Hepatocyte (in vitro differentiated cells): ENCODE results near the gene SPRY1. TPM values are rescaled to one million over a fixed set of nuclear protein-coding genes. Genes with fewer than 3 reads are reported as not detected.
A peak's percentile ranks its signal among the peaks of the same experiment; 100 is the strongest.

ENCODE experiments used
- DNase-seq: peaks from one replicate; pipeline ENCODE4 v3.0.0-alpha.2; 2016; ENCODE audit warnings: low spot score
- H2AFZ ChIP-seq: fragments of 200-600 bp; sonication (generic); 2 replicates; pipeline ENCODE4 v1.6.0; 2016; ENCODE audit warnings: antibody characterized with exemption, mild to moderate bottlenecking
- H3K27ac ChIP-seq: fragments of 200-600 bp; sonication (generic); 2 replicates; pipeline ENCODE4 v1.5.1; 2016; ENCODE audit warnings: mild to moderate bottlenecking
- H3K27me3 ChIP-seq: fragments of 200-600 bp; sonication (generic); 2 replicates; pipeline ENCODE4 v1.6.1; 2016
- H3K36me3 ChIP-seq: fragments of 200-600 bp; sonication (generic); replicated peaks from 2 replicates; pipeline ENCODE4 v1.5.1; 2016; ENCODE audit warnings: low read depth; ENCODE audit not compliant: insufficient read depth
- H3K4me1 ChIP-seq: fragments of 200-600 bp; sonication (generic); 2 replicates; pipeline ENCODE4 v1.5.1; 2016; ENCODE audit warnings: mild to moderate bottlenecking, moderate library complexity; ENCODE audit not compliant: insufficient read depth
- H3K4me2 ChIP-seq: fragments of 200-600 bp; sonication (generic); 2 replicates; pipeline ENCODE4 v1.6.0; 2016
- H3K4me3 ChIP-seq: fragments of 200-600 bp; sonication (generic); 2 replicates; pipeline ENCODE4 v1.5.1; 2016; ENCODE audit warnings: mild to moderate bottlenecking
- H3K79me2 ChIP-seq: fragments of 200-600 bp; sonication (generic); 2 replicates; pipeline ENCODE4 v1.6.0; 2017; ENCODE audit warnings: mild to moderate bottlenecking
- H3K9me2 ChIP-seq: fragments of 200-600 bp; sonication (generic); replicated peaks from 2 replicates; pipeline ENCODE4 v1.6.0; 2017; ENCODE audit warnings: mild to moderate bottlenecking; ENCODE audit not compliant: insufficient read depth
- H3K9me3 ChIP-seq: fragments of 200-600 bp; sonication (generic); 2 replicates; pipeline ENCODE4 v1.5.1; 2016; ENCODE audit warnings: low read depth, mild to moderate bottlenecking
- H4K20me1 ChIP-seq: fragments of 200-600 bp; sonication (generic); 2 replicates; pipeline ENCODE4 v1.6.0; 2016; ENCODE audit warnings: mild to moderate bottlenecking; ENCODE audit not compliant: insufficient read depth, poor library complexity, severe bottlenecking
- EZH2 ChIP-seq: fragments of 200-600 bp; sonication (generic); IDR thresholded peaks from 2 replicates; pipeline ENCODE4 v1.6.1; 2016; ENCODE audit warnings: antibody characterized with exemption, mild to moderate bottlenecking, borderline replicate concordance
- EZH2phosphoT487 ChIP-seq: fragments of 200-600 bp; sonication (generic); IDR thresholded peaks from one replicate; pipeline ENCODE4 v1.6.1; 2018; ENCODE audit warnings: antibody characterized with exemption, mild to moderate bottlenecking, low read depth, moderate library complexity; ENCODE audit not compliant: unreplicated experiment, severe bottlenecking
- WGBS: methylation state at CpG from one replicate; pipeline ENCODE4 v1.1.6; 2016; ENCODE audit warnings: low lambda C conversion rate; ENCODE audit errors: missing lambda C conversion rate; 5-methylcytosine and 5-hydroxymethylcytosine counted together
- polyA plus RNA-seq: library from polyadenylated mRNA; unstranded; fragments of >200 nt; fragmentation: Nextera tagmentation; extraction: Ambion mirVana; gene quantifications from 2 replicates; pipeline ENCODE4 v1.2.1, GENCODE V29; 2016
- total RNA-seq: library from RNA; depleted of rRNA; stranded (reverse); fragments of >200 nt; gene quantifications from 2 replicates; pipeline ENCODE4 v1.2.3, GENCODE V29; 2014
- TF ChIP-seq, protein P1 (sequence below): fragments of 200-600 bp; sonication (generic); IDR thresholded peaks from 2 replicates; pipeline ENCODE4 v1.5.1; 2016; ENCODE audit warnings: antibody characterized with exemption, mild to moderate bottlenecking; ENCODE audit not compliant: poor library complexity

SPRY1 gene
- total and polyA plus RNA-seq, 2 experiments from 2014 or later, result 37.7 to 40.1 TPM

DNA sequence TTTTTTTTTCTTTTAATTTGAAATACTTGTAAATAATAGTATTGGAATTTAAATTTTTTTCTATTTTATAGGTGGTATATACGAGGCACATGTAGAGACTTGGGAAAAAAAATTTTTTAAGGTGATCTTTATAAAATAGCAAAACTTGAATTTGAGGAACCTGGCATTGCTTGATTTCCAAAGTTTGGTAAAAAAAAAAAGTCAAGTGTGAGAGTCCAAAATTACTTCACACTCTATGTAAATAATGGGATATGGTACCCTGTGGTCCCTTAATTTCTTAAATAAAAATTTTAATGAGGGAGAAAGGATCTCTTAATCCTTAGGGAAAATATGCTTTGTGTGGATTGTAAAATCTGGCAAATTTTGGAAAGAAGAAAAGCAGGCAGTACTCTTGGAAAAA, 19.0 kb downstream of the SPRY1 start:
- Histone ChIP-seq H3K27ac (no peak overlapping the region), H3K36me3 (no peaks in the 10 kb centered on the region), H3K9me3 (no peaks in the 10 kb centered on the region), H3K27me3 (no peaks in the 10 kb centered on the region), H3K4me1 (peaks cover 31% of the 10 kb centered on the region), H3K4me3 (no peak overlapping the region), H3K4me2 (no peak overlapping the region), H2AFZ (no peak overlapping the region), H4K20me1 (no peaks in the 10 kb centered on the region), H3K79me2 (no peaks in the 10 kb centered on the region), H3K9me2 (no peaks in the 10 kb centered on the region)
- no peak for DNase-seq
- TF ChIP-seq, protein P1, sequence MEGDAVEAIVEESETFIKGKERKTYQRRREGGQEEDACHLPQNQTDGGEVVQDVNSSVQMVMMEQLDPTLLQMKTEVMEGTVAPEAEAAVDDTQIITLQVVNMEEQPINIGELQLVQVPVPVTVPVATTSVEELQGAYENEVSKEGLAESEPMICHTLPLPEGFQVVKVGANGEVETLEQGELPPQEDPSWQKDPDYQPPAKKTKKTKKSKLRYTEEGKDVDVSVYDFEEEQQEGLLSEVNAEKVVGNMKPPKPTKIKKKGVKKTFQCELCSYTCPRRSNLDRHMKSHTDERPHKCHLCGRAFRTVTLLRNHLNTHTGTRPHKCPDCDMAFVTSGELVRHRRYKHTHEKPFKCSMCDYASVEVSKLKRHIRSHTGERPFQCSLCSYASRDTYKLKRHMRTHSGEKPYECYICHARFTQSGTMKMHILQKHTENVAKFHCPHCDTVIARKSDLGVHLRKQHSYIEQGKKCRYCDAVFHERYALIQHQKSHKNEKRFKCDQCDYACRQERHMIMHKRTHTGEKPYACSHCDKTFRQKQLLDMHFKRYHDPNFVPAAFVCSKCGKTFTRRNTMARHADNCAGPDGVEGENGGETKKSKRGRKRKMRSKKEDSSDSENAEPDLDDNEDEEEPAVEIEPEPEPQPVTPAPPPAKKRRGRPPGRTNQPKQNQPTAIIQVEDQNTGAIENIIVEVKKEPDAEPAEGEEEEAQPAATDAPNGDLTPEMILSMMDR, result no peak
- TF ChIP-seq EZH2 (no peak), EZH2phosphoT487 (no peak)
- WGBS, result 92% methylated on average over 1 of the region's 1 CpG

DNA sequence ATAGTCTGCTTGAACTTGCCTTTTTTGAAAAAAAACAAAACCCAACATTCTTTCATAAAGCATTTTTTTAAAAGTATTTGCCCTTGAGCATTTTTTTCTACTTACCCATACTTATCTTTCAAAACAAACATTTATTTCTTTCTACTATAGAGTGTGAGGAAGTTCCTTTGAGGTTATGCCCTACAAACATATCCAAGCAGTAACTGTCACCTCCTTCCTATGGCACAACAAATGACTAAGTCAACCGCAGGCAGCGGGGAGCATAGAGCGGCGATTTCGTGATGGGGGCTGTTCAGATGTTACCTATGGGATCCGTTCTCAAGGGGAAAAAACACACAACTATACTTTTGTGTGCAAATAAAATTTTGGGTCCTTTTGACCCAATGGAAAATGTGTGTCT, 19.4 kb downstream of the SPRY1 start:
- no peaks in the 10 kb centered on the region for H3K79me2 ChIP-seq
- H3K4me1 ChIP-seq, result peaks cover 31% of the 10 kb centered on the region
- 61% methylated on average over 6 of the region's 6 CpGs for WGBS
- no peaks in the 10 kb centered on the region for H3K36me3 ChIP-seq
- H3K4me3 ChIP-seq, result no peak overlapping the region
- no peak for DNase-seq
- no peaks in the 10 kb centered on the region for H4K20me1 ChIP-seq
- no peak overlapping the region for H2AFZ ChIP-seq
- H3K27ac ChIP-seq, result no peak overlapping the region
- TF ChIP-seq EZH2 (no peak), EZH2phosphoT487 (no peak)
- TF ChIP-seq, protein P1, result no peak
- no peaks in the 10 kb centered on the region for H3K9me3 ChIP-seq
- no peaks in the 10 kb centered on the region for H3K27me3 ChIP-seq
- H3K9me2 ChIP-seq, result no peaks in the 10 kb centered on the region
- no peak overlapping the region for H3K4me2 ChIP-seq

DNA sequence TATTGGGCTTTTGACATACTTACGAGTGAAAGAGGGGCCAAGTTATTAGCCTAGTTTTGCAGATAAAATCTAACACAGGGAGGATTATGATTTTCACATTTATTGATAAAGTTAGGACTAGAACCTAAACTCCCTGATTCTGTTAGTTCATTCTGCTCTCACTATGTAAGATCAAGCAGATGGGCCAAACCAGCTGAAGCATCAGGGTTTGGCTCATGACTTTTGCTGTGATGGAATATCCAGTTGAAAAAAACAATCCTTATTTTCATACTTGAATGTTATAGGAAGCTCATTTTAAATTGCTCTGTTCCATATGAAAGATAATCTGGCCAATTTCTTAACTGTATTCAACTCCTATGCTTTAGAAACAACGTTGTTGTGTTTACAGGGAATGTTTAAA, 21.2 kb downstream of the SPRY1 start:
- no peak for DNase-seq
- Histone ChIP-seq H3K27ac (peak overlapping the region; percentile 46), H3K4me3 (no peak overlapping the region), H2AFZ (no peak overlapping the region), H3K27me3 (no peaks in the 10 kb centered on the region), H4K20me1 (no peaks in the 10 kb centered on the region), H3K79me2 (no peaks in the 10 kb centered on the region), H3K36me3 (no peaks in the 10 kb centered on the region), H3K9me2 (no peaks in the 10 kb centered on the region), H3K9me3 (no peaks in the 10 kb centered on the region), H3K4me1 (peaks cover 21% of the 10 kb centered on the region), H3K4me2 (peak overlapping the region; percentile 43)
- TF ChIP-seq, protein P1, result no peak
- 52% methylated on average over 2 of the region's 2 CpGs for WGBS

DNA sequence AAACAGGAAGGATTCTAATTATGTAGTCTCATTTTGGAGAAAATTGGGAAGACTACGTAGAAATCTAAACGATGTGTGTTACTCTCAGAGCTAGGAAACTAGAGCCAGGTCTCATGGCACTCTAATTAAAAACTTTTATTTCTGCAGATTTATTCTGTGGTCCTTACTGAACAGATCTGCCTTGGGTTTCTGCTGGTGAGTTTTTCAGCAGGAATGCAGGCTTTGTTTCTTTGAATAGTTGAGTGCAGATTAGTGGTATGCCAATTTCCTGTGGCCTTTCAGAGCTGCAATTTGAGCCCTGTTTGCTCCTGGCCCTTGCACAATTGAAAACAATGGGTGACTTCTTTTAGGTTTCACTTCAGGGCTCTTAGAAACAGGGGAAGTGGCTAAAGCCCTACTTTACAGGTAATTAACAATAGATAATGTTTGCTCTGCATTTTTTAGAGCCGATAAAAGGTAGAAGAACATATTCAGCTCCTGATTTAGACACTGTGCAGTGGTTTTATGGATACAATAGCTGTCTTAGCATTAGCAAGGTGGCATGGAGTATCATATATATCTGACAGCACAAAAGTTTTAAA, 21.8 kb downstream of the SPRY1 start:
- Histone ChIP-seq H2AFZ (no peak overlapping the region), H3K27ac (peak overlapping the region; percentile 46), H3K79me2 (no peaks in the 10 kb centered on the region), H3K36me3 (no peaks in the 10 kb centered on the region), H3K4me2 (peak overlapping the region; percentile 43), H3K9me2 (no peaks in the 10 kb centered on the region), H3K4me1 (peaks cover 21% of the 10 kb centered on the region), H3K4me3 (no peak overlapping the region), H4K20me1 (no peaks in the 10 kb centered on the region), H3K27me3 (no peaks in the 10 kb centered on the region), H3K9me3 (no peaks in the 10 kb centered on the region)
- TF ChIP-seq, protein P1, result no peak
- TF ChIP-seq EZH2phosphoT487 (no peak), EZH2 (no peak)
- peak; percentile 35 for DNase-seq
- WGBS, result 24% methylated on average over 3 of the region's 3 CpGs
